BJ (cell line): ENCODE data around the gene SPIN4. TPM values are rescaled to one million over a fixed set of nuclear protein-coding genes. Genes with fewer than 3 reads are reported as not detected.
"Not testable (repeated sequence)": the region's sequence is repeated elsewhere in the genome, so short reads cannot be mapped to it uniquely, and the experiment has no call there.

Experiments used
- CTCF ChIA-PET: fragments of 350-600 bp; formaldehyde crosslinking; extraction: SDS; loops from one replicate; lab custom pipeline; 2021; ENCODE audit warnings: antibody characterized with exemption, inconsistent platforms; lab: Yijun Ruan, JAX
- POLR2A ChIA-PET: fragments of 300-600 bp; sonication (Branson Sonifier 250); formaldehyde crosslinking; extraction: SDS; loops from one replicate; lab custom pipeline; 2021; ENCODE audit warnings: antibody characterized with exemption; lab: Charles Lee
- DNase-seq: peaks from one replicate; pipeline ENCODE4 v3.0.0-alpha.2; 2011; ENCODE audit warnings: low read depth
- H3K27me3 ChIP-seq: 2 replicates; pipeline ENCODE4 v1.6.0; 2011; ENCODE audit warnings: low read length; ENCODE audit not compliant: control insufficient read depth, insufficient read depth
- H3K36me3 ChIP-seq: 2 replicates; pipeline ENCODE4 v1.5.1; 2011; ENCODE audit warnings: low read length; ENCODE audit not compliant: control insufficient read depth, insufficient read depth
- H3K4me3 ChIP-seq: 2 replicates; pipeline ENCODE4 v1.5.1; 2011; ENCODE audit warnings: low read depth, mild to moderate bottlenecking, control low read depth, low read length
- polyA minus RNA-seq: library from RNA; depleted of rRNA, polyadenylated mRNA; stranded (reverse); fragments of >200 nt; gene quantifications from 2 replicates; pipeline ENCODE4 v1.2.3, GENCODE V29; 2011; rRNA and poly(A)+ RNA removed
- polyA plus RNA-seq: library from polyadenylated mRNA; depleted of rRNA; stranded (reverse); fragments of >200 nt; gene quantifications from 2 replicates; pipeline ENCODE4 v1.2.3, GENCODE V29; 2011; rRNA removed
- TF ChIP-seq, protein P1 (sequence below): IDR thresholded peaks from 2 replicates; pipeline ENCODE4 v1.5.1; 2011; ENCODE audit warnings: low read depth, mild to moderate bottlenecking, control low read depth, inconsistent platforms, low read length, moderate library complexity; ENCODE audit not compliant: insufficient read depth

SPIN4 gene
- polyA plus RNA-seq (2.5 and 3.6 TPM in 2 replicates), polyA minus RNA-seq (3.0 and 3.2 TPM in 2 replicates)

DNA sequence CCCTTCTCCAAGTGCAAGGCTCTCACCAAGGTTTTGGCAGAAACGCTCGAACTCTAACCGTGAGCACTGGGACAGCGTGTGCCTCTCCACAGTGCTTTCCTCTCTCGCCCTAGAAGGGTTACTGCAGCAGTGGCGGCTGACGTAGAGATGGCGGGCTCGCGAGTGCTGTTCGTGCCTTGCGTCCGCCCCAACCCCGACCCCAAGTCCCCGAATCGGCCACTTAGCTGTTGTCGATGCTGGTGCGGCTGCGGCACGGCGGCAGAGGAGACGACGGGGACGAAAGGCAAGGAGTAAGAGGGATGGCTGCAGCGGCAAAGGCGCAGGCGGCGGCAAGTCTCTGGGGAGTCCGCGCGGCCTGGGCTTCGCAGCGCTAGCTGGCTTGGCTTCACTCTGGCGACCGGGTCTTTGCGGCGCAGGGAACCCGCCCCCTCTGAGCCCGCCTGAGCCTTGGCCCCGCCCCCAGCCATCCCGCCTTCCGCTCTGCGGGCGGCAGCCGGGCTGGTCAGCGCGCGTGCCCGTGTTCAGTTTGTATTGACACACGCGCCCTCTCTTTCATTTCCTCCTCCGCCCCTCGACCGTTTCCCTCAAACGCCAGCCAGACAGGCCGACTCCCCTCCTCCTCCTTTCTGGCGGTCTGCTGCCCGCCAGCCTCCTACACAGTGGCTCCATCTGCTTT, at the start of gene SPIN4:
Gene SPIN4, minus strand, starts transcription at position 392 of the 676 bp plus-strand sequence. CDS start 513 bp downstream, outside the sequence.
- Histone ChIP-seq H3K36me3 (no peaks in the 10 kb centered on the region), H3K27me3 (no peaks in the 10 kb centered on the region), H3K4me3 (peak within 1 kb of the TSS; percentile 66)
- ChIA-PET CTCF (no interaction called here), POLR2A (no interaction called here)
- DNase-seq: peak; percentile 46
- TF ChIP-seq, protein P1, sequence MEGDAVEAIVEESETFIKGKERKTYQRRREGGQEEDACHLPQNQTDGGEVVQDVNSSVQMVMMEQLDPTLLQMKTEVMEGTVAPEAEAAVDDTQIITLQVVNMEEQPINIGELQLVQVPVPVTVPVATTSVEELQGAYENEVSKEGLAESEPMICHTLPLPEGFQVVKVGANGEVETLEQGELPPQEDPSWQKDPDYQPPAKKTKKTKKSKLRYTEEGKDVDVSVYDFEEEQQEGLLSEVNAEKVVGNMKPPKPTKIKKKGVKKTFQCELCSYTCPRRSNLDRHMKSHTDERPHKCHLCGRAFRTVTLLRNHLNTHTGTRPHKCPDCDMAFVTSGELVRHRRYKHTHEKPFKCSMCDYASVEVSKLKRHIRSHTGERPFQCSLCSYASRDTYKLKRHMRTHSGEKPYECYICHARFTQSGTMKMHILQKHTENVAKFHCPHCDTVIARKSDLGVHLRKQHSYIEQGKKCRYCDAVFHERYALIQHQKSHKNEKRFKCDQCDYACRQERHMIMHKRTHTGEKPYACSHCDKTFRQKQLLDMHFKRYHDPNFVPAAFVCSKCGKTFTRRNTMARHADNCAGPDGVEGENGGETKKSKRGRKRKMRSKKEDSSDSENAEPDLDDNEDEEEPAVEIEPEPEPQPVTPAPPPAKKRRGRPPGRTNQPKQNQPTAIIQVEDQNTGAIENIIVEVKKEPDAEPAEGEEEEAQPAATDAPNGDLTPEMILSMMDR: no peak

GRCh38 chrX:63400340-63400739, 49.2 kb upstream of the SPIN4 start:
- no peak for DNase-seq
- POLR2A ChIA-PET: no interaction called here
- Histone ChIP-seq H3K36me3 (no peaks in the 10 kb centered on the region), H3K4me3 (no peak overlapping the region), H3K27me3 (no peaks in the 10 kb centered on the region)
- TF ChIP-seq, protein P1: no peak
- CTCF ChIA-PET: no interaction called here

- TF ChIP-seq, protein P1: no peak
- Histone ChIP-seq H3K27me3 (no peaks in the 10 kb centered on the region), H3K36me3 (no peaks in the 10 kb centered on the region), H3K4me3 (no peak overlapping the region)
- CTCF ChIA-PET: no interaction called here
- POLR2A ChIA-PET: no interaction called here
- no peak for DNase-seq
Observed at GRCh38 chrX:63394872-63395271, 43.7 kb upstream of the SPIN4 start.

DNA sequence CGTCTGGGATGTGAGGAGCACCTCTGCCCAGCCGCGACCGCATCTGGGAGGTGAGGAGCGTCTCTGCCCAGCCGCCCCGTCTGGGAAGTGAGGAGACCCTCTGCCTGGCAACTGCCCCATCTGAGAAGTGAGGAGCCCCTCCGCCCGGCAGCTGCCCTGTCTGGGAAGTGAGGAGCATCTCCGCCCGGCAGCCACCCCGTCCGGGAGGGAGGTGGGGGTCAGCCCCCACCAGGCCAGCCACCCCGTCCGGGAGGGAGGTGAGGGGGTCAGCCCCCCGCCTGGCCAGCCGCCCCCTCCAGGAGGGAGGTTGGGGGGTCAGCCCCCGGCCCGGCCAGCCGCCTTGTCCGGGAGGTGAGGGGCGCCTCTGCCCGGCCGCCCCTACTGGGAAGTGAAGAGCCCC, 42.0 kb upstream of the SPIN4 start:
- H3K27me3 ChIP-seq, POLR2A ChIA-PET, CTCF ChIA-PET: not testable (repeated sequence)

DNA sequence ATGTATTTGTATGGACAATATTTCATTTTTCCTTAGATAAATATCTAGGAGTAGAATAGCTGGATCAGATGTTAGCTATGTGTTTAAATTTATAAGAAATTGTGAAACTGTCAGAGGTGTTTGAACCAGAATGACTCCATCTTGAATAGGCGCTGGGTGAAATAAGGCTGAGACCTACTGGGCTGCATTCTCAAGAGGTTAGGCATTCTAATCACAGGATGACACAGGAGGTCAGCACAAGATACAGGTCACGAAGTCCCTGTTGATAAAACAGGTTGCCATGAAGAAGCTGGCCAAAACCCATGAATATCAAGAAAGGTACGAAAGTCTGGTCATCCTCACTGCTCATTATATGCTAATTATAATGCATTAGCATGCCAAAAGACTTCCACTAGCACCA, 36.3 kb upstream of the SPIN4 start:
- H3K36me3 ChIP-seq: no peaks in the 10 kb centered on the region
- POLR2A ChIA-PET: no interaction called here
- H3K4me3 ChIP-seq: no peak overlapping the region
- CTCF ChIA-PET: no interaction called here
- H3K27me3 ChIP-seq: no peaks in the 10 kb centered on the region
- TF ChIP-seq, protein P1: no peak
- no peak for DNase-seq

More for the DNA sequence above, 42.0 kb upstream of the SPIN4 start:
- not testable (repeated sequence) for DNase-seq, H3K4me3 ChIP-seq, H3K36me3 ChIP-seq

DNA sequence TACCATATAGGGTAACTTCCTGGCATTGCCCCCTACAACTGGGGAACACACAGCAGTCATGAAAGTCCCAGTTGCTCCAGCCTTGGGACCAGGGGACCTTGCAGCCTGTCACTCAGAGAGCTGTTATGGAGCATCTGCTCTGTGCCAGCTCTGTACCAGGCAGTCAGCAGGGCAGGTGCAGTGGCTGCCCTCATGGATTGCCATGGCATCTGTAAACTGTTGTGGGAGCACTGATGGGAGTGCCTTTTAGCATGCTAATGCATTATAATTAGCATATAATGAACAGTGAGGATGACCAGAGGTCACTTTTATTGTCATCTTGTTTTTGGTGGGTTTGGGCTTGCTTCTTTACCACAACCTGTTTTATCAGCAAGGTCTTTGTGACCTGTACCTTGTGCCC, 33.1 kb upstream of the SPIN4 start:
- DNase-seq, H3K36me3 ChIP-seq, POLR2A ChIA-PET, CTCF ChIA-PET, H3K4me3 ChIP-seq, H3K27me3 ChIP-seq: not testable (repeated sequence)

DNA sequence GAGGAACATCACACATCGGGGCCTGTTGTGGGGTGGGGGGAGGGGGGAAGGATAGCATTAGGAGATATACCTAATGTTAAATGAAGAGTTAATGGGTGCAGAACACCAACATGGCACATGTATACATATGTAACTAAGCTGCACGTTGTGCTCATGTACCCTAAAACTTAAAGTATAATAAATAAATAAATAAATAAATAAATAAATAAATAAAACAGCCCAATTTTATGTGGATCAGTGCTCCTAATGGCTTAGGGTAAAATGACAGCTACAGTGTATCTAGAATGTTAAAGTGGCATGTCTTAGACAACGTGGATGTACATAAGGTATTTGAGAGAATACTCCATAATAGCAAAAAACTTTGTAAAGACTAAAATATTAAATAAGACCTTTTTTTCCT, 21.9 kb upstream of the SPIN4 start:
- H3K36me3 ChIP-seq, POLR2A ChIA-PET, DNase-seq, H3K27me3 ChIP-seq, H3K4me3 ChIP-seq, CTCF ChIA-PET: not testable (repeated sequence)

- CTCF ChIA-PET, POLR2A ChIA-PET, DNase-seq, H3K27me3 ChIP-seq, H3K4me3 ChIP-seq, H3K36me3 ChIP-seq: not testable (repeated sequence)
Observed at GRCh38 chrX:63367699-63368098, 16.6 kb upstream of the SPIN4 start.
